UCSD-AML1 (cell line): Measurements from ENCODE around the gene IFT20.
"Not testable (repeated sequence)": the region's sequence is repeated elsewhere in the genome, so short reads cannot be mapped to it uniquely, and the experiment has no call there.

Experiments used
- DNase-seq: peaks from one replicate; lab custom pipeline; 2025; ENCODE audit not compliant: unreplicated experiment; lab: John Stamatoyannopoulos, UW

The IFT20 gene

GRCh38 chr17:28317099-28317965 lies 17.9 kb downstream of the IFT20 start:
- no peak for DNase-seq

- DNase-seq, result no peak
Measured at GRCh38 chr17:28315846-28316705, 19.2 kb downstream of the IFT20 start.

- DNase-seq, result no peak
Measured at GRCh38 chr17:28313841-28314240, 21.4 kb downstream of the IFT20 start.

GRCh38 chr17:28306954-28307401 lies 28.3 kb downstream of the IFT20 start:
- no peak for DNase-seq

- DNase-seq, result no peak
Measured at GRCh38 chr17:28298449-28298848, 36.8 kb downstream of the IFT20 start.

GRCh38 chr17:28295677-28296578 lies 39.3 kb downstream of the IFT20 start:
- DNase-seq, result no peak

GRCh38 chr17:28293994-28294393 lies 41.3 kb downstream of the IFT20 start:
- DNase-seq, result no peak

GRCh38 chr17:28292878-28293277 lies 42.4 kb downstream of the IFT20 start:
- not testable (repeated sequence) for DNase-seq

GRCh38 chr17:28291780-28292330 lies 43.4 kb downstream of the IFT20 start:
- DNase-seq, result no peak

GRCh38 chr17:28290703-28291102 lies 44.6 kb downstream of the IFT20 start:
- DNase-seq, result no peak

GRCh38 chr17:28285965-28286364 lies 49.3 kb downstream of the IFT20 start:
- DNase-seq, result no peak

GRCh38 chr17:28282596-28282995 lies 52.7 kb downstream of the IFT20 start:
- DNase-seq, result no peak

- DNase-seq, result no peak
Measured at GRCh38 chr17:28280826-28281225, 54.4 kb downstream of the IFT20 start.

GRCh38 chr17:28279411-28279810 lies 55.9 kb downstream of the IFT20 start:
- no peak for DNase-seq
